Measurements from ENCODE around the gene CDK14.

Gene CDK14

GRCh38 chr7:91080351-91080750, 484.2 kb downstream of the CDK14 start:
- no peak for DNase-seq

GRCh38 chr7:91082038-91082437, 485.9 kb downstream of the CDK14 start:
- peak; percentile 24 for DNase-seq

GRCh38 chr7:91082852-91083495, 486.9 kb downstream of the CDK14 start:
- DNase-seq = peak; percentile 60

- DNase-seq = no peak
These were observed 487.9 kb downstream of the CDK14 start for GRCh38 chr7:91083855-91084644.

GRCh38 chr7:91085175-91085574, 489.1 kb downstream of the CDK14 start:
- no peak for DNase-seq

GRCh38 chr7:91086200-91086599, 490.1 kb downstream of the CDK14 start:
- no peak for DNase-seq

- no peak for DNase-seq
These were observed 492.0 kb downstream of the CDK14 start for GRCh38 chr7:91088156-91088555.

GRCh38 chr7:91088691-91089090, 492.6 kb downstream of the CDK14 start:
- DNase-seq = no peak

GRCh38 chr7:91089382-91089963, 493.4 kb downstream of the CDK14 start:
- peak; percentile 79 for DNase-seq

- DNase-seq = no peak
These were observed 494.6 kb downstream of the CDK14 start for GRCh38 chr7:91090684-91091083.

- DNase-seq = no peak
These were observed 495.5 kb downstream of the CDK14 start for GRCh38 chr7:91091631-91092030.

- no peak for DNase-seq
These were observed 497.1 kb downstream of the CDK14 start for GRCh38 chr7:91093181-91093580.

GRCh38 chr7:91098566-91098965, 502.4 kb downstream of the CDK14 start:
- DNase-seq = no peak

GRCh38 chr7:91103363-91103762, 507.2 kb downstream of the CDK14 start:
- DNase-seq = no peak

- no peak for DNase-seq
These were observed 511.3 kb downstream of the CDK14 start for GRCh38 chr7:91107460-91107859.

- no peak for DNase-seq
These were observed 513.1 kb downstream of the CDK14 start for GRCh38 chr7:91109200-91109599.

- peak; percentile 35 for DNase-seq
These were observed 516.8 kb downstream of the CDK14 start for GRCh38 chr7:91112902-91113341.

- DNase-seq = no peak
These were observed 518.1 kb downstream of the CDK14 start for GRCh38 chr7:91114232-91114631.

GRCh38 chr7:91126762-91127161, 530.6 kb downstream of the CDK14 start:
- DNase-seq = peak; percentile 98

- DNase-seq = no peak
These were observed 531.2 kb downstream of the CDK14 start for GRCh38 chr7:91127325-91127724.

- no peak for DNase-seq
These were observed 531.8 kb downstream of the CDK14 start for GRCh38 chr7:91127959-91128358.

GRCh38 chr7:91128683-91129348, 532.7 kb downstream of the CDK14 start:
- peak; percentile 45 for DNase-seq

GRCh38 chr7:91135300-91135699, 539.2 kb downstream of the CDK14 start:
- DNase-seq = no peak

Data from eye (tissue), 1 donor.